22Rv1 (cell line): Measurements from ENCODE around the gene FCSK.

ENCODE experiments used
- H3K27ac ChIP-seq: fragments of 450-650 bp; 2 replicates; pipeline ENCODE4 v1.5.1; 2017
- CTCF ChIP-seq: fragments of 450-650 bp; IDR thresholded peaks from 2 replicates; pipeline ENCODE4 v1.5.1; 2017; ENCODE audit warnings: mild to moderate bottlenecking
- ZFX ChIP-seq: fragments of 450-650 bp; IDR thresholded peaks from 2 replicates; pipeline ENCODE4 v1.6.1; 2017; ENCODE audit warnings: antibody characterized with exemption, borderline replicate concordance

FCSK gene

GRCh38 chr16:70494202-70494770 lies 39.9 kb downstream of the FCSK start:
- H3K27ac ChIP-seq: no peak overlapping the region
- no peak for TF ChIP-seq ZFX
- no peak for TF ChIP-seq CTCF

- TF ChIP-seq CTCF (no peak), ZFX (no peak)
- no peak overlapping the region for H3K27ac ChIP-seq
Measured at GRCh38 chr16:70494777-70495176, 40.4 kb downstream of the FCSK start.

- no peak overlapping the region for H3K27ac ChIP-seq
- TF ChIP-seq ZFX (no peak), CTCF (no peak)
Measured at GRCh38 chr16:70495425-70496182, 41.2 kb downstream of the FCSK start.

- no peak overlapping the region for H3K27ac ChIP-seq
- TF ChIP-seq CTCF (no peak), ZFX (no peak)
Measured at GRCh38 chr16:70496513-70496912, 42.1 kb downstream of the FCSK start.

GRCh38 chr16:70508752-70509151 lies 54.4 kb downstream of the FCSK start:
- TF ChIP-seq ZFX (no peak), CTCF (peak; percentile 19; the same call in 1 of the 2 replicates)

GRCh38 chr16:70510216-70510615 lies 55.8 kb downstream of the FCSK start:
- TF ChIP-seq CTCF (no peak), ZFX (no peak)
- H3K27ac ChIP-seq: no peak overlapping the region

More at GRCh38 chr16:70508752-70509151, 54.4 kb downstream of the FCSK start:
- H3K27ac ChIP-seq: no peak overlapping the region

GRCh38 chr16:70511833-70512232 lies 57.4 kb downstream of the FCSK start:
- no peak overlapping the region for H3K27ac ChIP-seq
- TF ChIP-seq ZFX: no peak
